ENCODE data around the gene CHM. TPM values are rescaled to one million over a fixed set of nuclear protein-coding genes. Genes with fewer than 3 reads are reported as not detected.

The CHM gene
- total and polyA plus RNA-seq, 10 of the 15 experiments (the other 5 are each of a cell fraction or from before 2014, with no cell fraction given) = 4.8 to 19.0 (median 8.0) TPM

DNA sequence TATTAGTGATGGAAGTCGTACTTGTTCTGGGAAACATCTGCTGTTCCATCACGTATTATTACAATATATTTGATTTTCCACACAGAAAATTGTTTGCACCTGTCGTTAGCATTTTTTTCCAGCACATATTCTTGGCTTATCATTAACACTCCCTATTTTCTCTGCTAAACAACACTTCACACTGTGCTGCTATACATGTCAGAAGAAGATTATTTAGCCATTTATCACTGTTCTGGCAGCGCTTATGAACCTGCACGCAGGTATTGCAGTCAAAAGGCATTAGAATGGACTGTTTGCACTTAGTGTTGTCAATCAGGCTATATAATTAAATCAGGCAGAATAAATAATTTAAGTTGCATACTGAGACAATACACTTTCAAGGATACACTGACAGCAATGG, 218.6 kb downstream of the CHM start:
- ChIA-PET CTCF (no interaction called here), POLR2A (no interaction called here), RAD21 (ENCODE audit: unreplicated experiment) (no interaction called here), SMC1A (ENCODE audit: uncharacterized antibody, unreplicated experiment) (no interaction called here)
- H3K9me3 ChIP-seq (replicated peaks; ENCODE audit: control insufficient read depth, insufficient read depth, low read length) = no peaks in the 10 kb centered on the region
- H3K27me3 ChIP-seq (replicated peaks in 1 of 2; ENCODE audit: control insufficient read depth in 2 of 2, insufficient read depth in 2 of 2, low read length in 1 of 2) = no peaks in the 10 kb centered on the region
- FAIRE-seq = no peak
- H4K20me1 ChIP-seq (ENCODE audit: control insufficient read depth, insufficient read depth) = no peaks in the 10 kb centered on the region
- intact Hi-C loops (cut with micrococcal nuclease; ENCODE audit: unreplicated experiment) (no loop called here), in situ Hi-C loops (cut with MboI) (no loop called here)
- no TSS peak for BruUV-seq (replicated peaks)
- H3K36me3 ChIP-seq (ENCODE audit: control insufficient read depth in 2 of 2, insufficient read depth in 2 of 2, low read length in 1 of 2) = no peaks in the 10 kb centered on the region
- TF ChIP-seq, protein P1, sequence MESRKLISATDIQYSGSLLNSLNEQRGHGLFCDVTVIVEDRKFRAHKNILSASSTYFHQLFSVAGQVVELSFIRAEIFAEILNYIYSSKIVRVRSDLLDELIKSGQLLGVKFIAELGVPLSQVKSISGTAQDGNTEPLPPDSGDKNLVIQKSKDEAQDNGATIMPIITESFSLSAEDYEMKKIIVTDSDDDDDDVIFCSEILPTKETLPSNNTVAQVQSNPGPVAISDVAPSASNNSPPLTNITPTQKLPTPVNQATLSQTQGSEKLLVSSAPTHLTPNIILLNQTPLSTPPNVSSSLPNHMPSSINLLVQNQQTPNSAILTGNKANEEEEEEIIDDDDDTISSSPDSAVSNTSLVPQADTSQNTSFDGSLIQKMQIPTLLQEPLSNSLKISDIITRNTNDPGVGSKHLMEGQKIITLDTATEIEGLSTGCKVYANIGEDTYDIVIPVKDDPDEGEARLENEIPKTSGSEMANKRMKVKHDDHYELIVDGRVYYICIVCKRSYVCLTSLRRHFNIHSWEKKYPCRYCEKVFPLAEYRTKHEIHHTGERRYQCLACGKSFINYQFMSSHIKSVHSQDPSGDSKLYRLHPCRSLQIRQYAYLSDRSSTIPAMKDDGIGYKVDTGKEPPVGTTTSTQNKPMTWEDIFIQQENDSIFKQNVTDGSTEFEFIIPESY (IDR thresholded peaks at IDR 0.05) = no peak
- TF ChIP-seq, protein P2, sequence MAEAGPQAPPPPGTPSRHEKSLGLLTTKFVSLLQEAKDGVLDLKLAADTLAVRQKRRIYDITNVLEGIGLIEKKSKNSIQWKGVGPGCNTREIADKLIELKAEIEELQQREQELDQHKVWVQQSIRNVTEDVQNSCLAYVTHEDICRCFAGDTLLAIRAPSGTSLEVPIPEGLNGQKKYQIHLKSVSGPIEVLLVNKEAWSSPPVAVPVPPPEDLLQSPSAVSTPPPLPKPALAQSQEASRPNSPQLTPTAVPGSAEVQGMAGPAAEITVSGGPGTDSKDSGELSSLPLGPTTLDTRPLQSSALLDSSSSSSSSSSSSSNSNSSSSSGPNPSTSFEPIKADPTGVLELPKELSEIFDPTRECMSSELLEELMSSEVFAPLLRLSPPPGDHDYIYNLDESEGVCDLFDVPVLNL (IDR thresholded peaks at IDR 0.05; ENCODE audit: low read depth, low read length) = no peak
- TF ChIP-seq TARDBP (IDR thresholded peaks at IDR 0.05; ENCODE audit: borderline replicate concordance) (no peak), POLR2AphosphoS2 (IDR thresholded peaks at IDR 0.05; ENCODE audit: low read depth, low read length) (no peak), GABPA (IDR thresholded peaks at IDR 0.05; ENCODE audit: low read depth) (no peak), NBN (IDR thresholded peaks at IDR 0.05) (no peak), CREB1 (IDR thresholded peaks at IDR 0.05; ENCODE audit: low read depth) (no peak), BACH1 (IDR thresholded peaks at IDR 0.05; ENCODE audit: borderline replicate concordance) (no peak), NR2C1 (IDR thresholded peaks at IDR 0.05) (no peak), MYC (IDR thresholded peaks at IDR 0.05; ENCODE audit: insufficient read depth, insufficient read length, insufficient replicate concordance, low read length, severe bottlenecking) (no peak), NFIC (IDR thresholded peaks at IDR 0.05; ENCODE audit: low read depth, low read length) (no peak), CREM (IDR thresholded peaks at IDR 0.05; ENCODE audit: low read depth) (no peak), ZNF622 (IDR thresholded peaks at IDR 0.05) (no peak), EED (IDR thresholded peaks at IDR 0.05; ENCODE audit: low read depth) (no peak), BHLHE40 (IDR thresholded peaks at IDR 0.05; ENCODE audit: borderline replicate concordance in 1 of 2, low read depth in 2 of 2, low read length in 1 of 2) (no peak), NFYB (IDR thresholded peaks at IDR 0.05; ENCODE audit: insufficient read depth, low read depth, low read length) (no peak), MTA2 (IDR thresholded peaks at IDR 0.05; ENCODE audit: low read depth) (no peak)
- no peak for DNase-seq (ENCODE audit: low read depth, low spot score)
- H2AFZ ChIP-seq (ENCODE audit: control insufficient read depth, low read depth, low read length) = no peak overlapping the region
- H3K27ac ChIP-seq (ENCODE audit: control insufficient read depth, insufficient read depth) = no peak overlapping the region
- WGBS (ENCODE audit: insufficient coverage, insufficient replicate concordance, low lambda C conversion rate, missing lambda C conversion rate) = 35% methylated on average over 5 of the region's 5 CpGs
- no peak overlapping the region for H3K9ac ChIP-seq (ENCODE audit: control insufficient read depth, insufficient read depth, low read length)
- ATAC-seq = no peak
- H3K4me2 ChIP-seq (ENCODE audit: control insufficient read depth, insufficient read depth) = no peak overlapping the region
- no peaks in the 10 kb centered on the region for H3K79me2 ChIP-seq (ENCODE audit: control insufficient read depth, insufficient read depth, low read length)
- H3K4me1 ChIP-seq (ENCODE audit: control insufficient read depth, insufficient read depth, low read length) = no peaks in the 10 kb centered on the region
- H3K4me3 ChIP-seq = no peak overlapping the region
